Measurements from ENCODE around the gene CCDC158. TPM values are rescaled to one million over a fixed set of nuclear protein-coding genes. Genes with fewer than 3 reads are reported as not detected.

CCDC158 gene
- total and polyA plus RNA-seq, 10 of the 15 experiments (the other 5 are each of a cell fraction or from before 2014, with no cell fraction given): not detected

- FAIRE-seq (no peak), ATAC-seq (no peak), DNase-seq (ENCODE audit: low read depth, low spot score) (no peak)
- ChIA-PET RAD21 (ENCODE audit: unreplicated experiment) (no interaction called here), SMC1A (ENCODE audit: uncharacterized antibody, unreplicated experiment) (no interaction called here), CTCF (interaction anchor here (1.0 kb wide), 1 partner anchor 11 kb away, joined by 3 read pairs; no protein-coding TSS in a partner anchor), POLR2A (no interaction called here)
- H3K36me3 ChIP-seq (ENCODE audit: control insufficient read depth in 2 of 2, insufficient read depth in 2 of 2, low read length in 1 of 2): no peaks in the 10 kb centered on the region
- peaks cover 4 to 8% of the 10 kb centered on the region in 2 experiments; a peak in 3 of 4 replicates for H3K27me3 ChIP-seq (replicated peaks in 1 of 2; ENCODE audit: control insufficient read depth in 2 of 2, insufficient read depth in 2 of 2, low read length in 1 of 2)
- H4K20me1 ChIP-seq (ENCODE audit: control insufficient read depth, insufficient read depth): no peaks in the 10 kb centered on the region
- no peaks in the 10 kb centered on the region for H3K9me3 ChIP-seq (replicated peaks; ENCODE audit: control insufficient read depth, insufficient read depth, low read length)
- no peaks in the 10 kb centered on the region for H3K4me1 ChIP-seq (ENCODE audit: control insufficient read depth, insufficient read depth, low read length)
- no TSS peak for BruUV-seq (replicated peaks)
- 27% methylated on average over 4 of the region's 4 CpGs for WGBS (ENCODE audit: insufficient coverage, insufficient replicate concordance, low lambda C conversion rate, missing lambda C conversion rate)
- TF ChIP-seq CBX5 (IDR thresholded peaks at IDR 0.05; ENCODE audit: low read depth) (no peak), ZNF207 (IDR thresholded peaks at IDR 0.05; ENCODE audit: borderline replicate concordance) (no peak), SMAD1 (IDR thresholded peaks at IDR 0.05; ENCODE audit: low read depth, partially characterized antibody) (no peak)
- in situ Hi-C loops (cut with MboI): no loop called here
- H3K27ac ChIP-seq (ENCODE audit: control insufficient read depth, insufficient read depth): no peak overlapping the region
- H3K9ac ChIP-seq (ENCODE audit: control insufficient read depth, insufficient read depth, low read length): no peak overlapping the region
- no peaks in the 10 kb centered on the region for H3K79me2 ChIP-seq (ENCODE audit: control insufficient read depth, insufficient read depth, low read length)
- intact Hi-C loops (cut with micrococcal nuclease; ENCODE audit: unreplicated experiment): no loop called here
- H3K4me3 ChIP-seq: no peak overlapping the region
- no peak overlapping the region for H2AFZ ChIP-seq (ENCODE audit: control insufficient read depth, low read depth, low read length)
- no peak overlapping the region for H3K4me2 ChIP-seq (ENCODE audit: control insufficient read depth, insufficient read depth)
These were observed 54.2 kb downstream of the CCDC158 start for GRCh38 chr4:76366737-76367136.

- peaks cover 4 to 8% of the 10 kb centered on the region in 2 experiments; a peak in 3 of 4 replicates for H3K27me3 ChIP-seq (replicated peaks in 1 of 2; ENCODE audit: control insufficient read depth in 2 of 2, insufficient read depth in 2 of 2, low read length in 1 of 2)
- BruUV-seq (replicated peaks): no TSS peak
- ATAC-seq (no peak), FAIRE-seq (no peak), DNase-seq (ENCODE audit: low read depth, low spot score) (no peak)
- ChIA-PET CTCF (interaction anchor here (1.4 kb wide), 1 partner anchor 12 kb away, joined by 5 read pairs; no protein-coding TSS in a partner anchor), POLR2A (no interaction called here), RAD21 (ENCODE audit: unreplicated experiment) (no interaction called here), SMC1A (ENCODE audit: uncharacterized antibody, unreplicated experiment) (interaction anchor here (1.1 kb wide), 1 partner anchor 185 kb away, joined by 3 read pairs; no protein-coding TSS in a partner anchor)
- no peak overlapping the region for H3K4me2 ChIP-seq (ENCODE audit: control insufficient read depth, insufficient read depth)
- H3K4me3 ChIP-seq: no peak overlapping the region
- no peaks in the 10 kb centered on the region; the same call in 2 of the 3 replicates for H3K9me3 ChIP-seq (replicated peaks; ENCODE audit: control insufficient read depth, insufficient read depth, low read length)
- no peak overlapping the region for H3K9ac ChIP-seq (ENCODE audit: control insufficient read depth, insufficient read depth, low read length)
- H3K4me1 ChIP-seq (ENCODE audit: control insufficient read depth, insufficient read depth, low read length): no peaks in the 10 kb centered on the region
- H4K20me1 ChIP-seq (ENCODE audit: control insufficient read depth, insufficient read depth): no peaks in the 10 kb centered on the region
- no peaks in the 10 kb centered on the region for H3K79me2 ChIP-seq (ENCODE audit: control insufficient read depth, insufficient read depth, low read length)
- no peak overlapping the region for H3K27ac ChIP-seq (ENCODE audit: control insufficient read depth, insufficient read depth)
- H2AFZ ChIP-seq (ENCODE audit: control insufficient read depth, low read depth, low read length): no peak overlapping the region
- intact Hi-C loops (cut with micrococcal nuclease; ENCODE audit: unreplicated experiment) (no loop called here), in situ Hi-C loops (cut with MboI) (no loop called here)
- no peaks in the 10 kb centered on the region for H3K36me3 ChIP-seq (ENCODE audit: control insufficient read depth in 2 of 2, insufficient read depth in 2 of 2, low read length in 1 of 2)
- WGBS (ENCODE audit: insufficient coverage, insufficient replicate concordance, low lambda C conversion rate, missing lambda C conversion rate): 40% methylated on average over 3 of the region's 3 CpGs
- no peak for TF ChIP-seq TAF1 (IDR thresholded peaks at IDR 0.05; ENCODE audit: borderline replicate concordance, low read depth, low read length)
- TF ChIP-seq CBX5 (IDR thresholded peaks at IDR 0.05; ENCODE audit: low read depth): no peak
- TF ChIP-seq, protein P1, sequence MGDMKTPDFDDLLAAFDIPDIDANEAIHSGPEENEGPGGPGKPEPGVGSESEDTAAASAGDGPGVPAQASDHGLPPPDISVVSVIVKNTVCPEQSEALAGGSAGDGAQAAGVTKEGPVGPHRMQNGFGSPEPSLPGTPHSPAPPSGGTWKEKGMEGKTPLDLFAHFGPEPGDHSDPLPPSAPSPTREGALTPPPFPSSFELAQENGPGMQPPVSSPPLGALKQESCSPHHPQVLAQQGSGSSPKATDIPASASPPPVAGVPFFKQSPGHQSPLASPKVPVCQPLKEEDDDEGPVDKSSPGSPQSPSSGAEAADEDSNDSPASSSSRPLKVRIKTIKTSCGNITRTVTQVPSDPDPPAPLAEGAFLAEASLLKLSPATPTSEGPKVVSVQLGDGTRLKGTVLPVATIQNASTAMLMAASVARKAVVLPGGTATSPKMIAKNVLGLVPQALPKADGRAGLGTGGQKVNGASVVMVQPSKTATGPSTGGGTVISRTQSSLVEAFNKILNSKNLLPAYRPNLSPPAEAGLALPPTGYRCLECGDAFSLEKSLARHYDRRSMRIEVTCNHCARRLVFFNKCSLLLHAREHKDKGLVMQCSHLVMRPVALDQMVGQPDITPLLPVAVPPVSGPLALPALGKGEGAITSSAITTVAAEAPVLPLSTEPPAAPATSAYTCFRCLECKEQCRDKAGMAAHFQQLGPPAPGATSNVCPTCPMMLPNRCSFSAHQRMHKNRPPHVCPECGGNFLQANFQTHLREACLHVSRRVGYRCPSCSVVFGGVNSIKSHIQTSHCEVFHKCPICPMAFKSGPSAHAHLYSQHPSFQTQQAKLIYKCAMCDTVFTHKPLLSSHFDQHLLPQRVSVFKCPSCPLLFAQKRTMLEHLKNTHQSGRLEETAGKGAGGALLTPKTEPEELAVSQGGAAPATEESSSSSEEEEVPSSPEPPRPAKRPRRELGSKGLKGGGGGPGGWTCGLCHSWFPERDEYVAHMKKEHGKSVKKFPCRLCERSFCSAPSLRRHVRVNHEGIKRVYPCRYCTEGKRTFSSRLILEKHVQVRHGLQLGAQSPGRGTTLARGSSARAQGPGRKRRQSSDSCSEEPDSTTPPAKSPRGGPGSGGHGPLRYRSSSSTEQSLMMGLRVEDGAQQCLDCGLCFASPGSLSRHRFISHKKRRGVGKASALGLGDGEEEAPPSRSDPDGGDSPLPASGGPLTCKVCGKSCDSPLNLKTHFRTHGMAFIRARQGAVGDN (IDR thresholded peaks at IDR 0.05): no peak
- TF ChIP-seq IKZF1 (conservative IDR thresholded peaks at IDR 0.05): no peak
- TF ChIP-seq ZNF207 (IDR thresholded peaks at IDR 0.05; ENCODE audit: borderline replicate concordance): no peak
- no peak for TF ChIP-seq ZZZ3 (IDR thresholded peaks at IDR 0.05; ENCODE audit: control insufficient read depth, insufficient read length, low read depth)
- no peak for TF ChIP-seq HDGF (IDR thresholded peaks at IDR 0.05)
- TF ChIP-seq, protein P2, sequence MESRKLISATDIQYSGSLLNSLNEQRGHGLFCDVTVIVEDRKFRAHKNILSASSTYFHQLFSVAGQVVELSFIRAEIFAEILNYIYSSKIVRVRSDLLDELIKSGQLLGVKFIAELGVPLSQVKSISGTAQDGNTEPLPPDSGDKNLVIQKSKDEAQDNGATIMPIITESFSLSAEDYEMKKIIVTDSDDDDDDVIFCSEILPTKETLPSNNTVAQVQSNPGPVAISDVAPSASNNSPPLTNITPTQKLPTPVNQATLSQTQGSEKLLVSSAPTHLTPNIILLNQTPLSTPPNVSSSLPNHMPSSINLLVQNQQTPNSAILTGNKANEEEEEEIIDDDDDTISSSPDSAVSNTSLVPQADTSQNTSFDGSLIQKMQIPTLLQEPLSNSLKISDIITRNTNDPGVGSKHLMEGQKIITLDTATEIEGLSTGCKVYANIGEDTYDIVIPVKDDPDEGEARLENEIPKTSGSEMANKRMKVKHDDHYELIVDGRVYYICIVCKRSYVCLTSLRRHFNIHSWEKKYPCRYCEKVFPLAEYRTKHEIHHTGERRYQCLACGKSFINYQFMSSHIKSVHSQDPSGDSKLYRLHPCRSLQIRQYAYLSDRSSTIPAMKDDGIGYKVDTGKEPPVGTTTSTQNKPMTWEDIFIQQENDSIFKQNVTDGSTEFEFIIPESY (IDR thresholded peaks at IDR 0.05): no peak
- no peak for TF ChIP-seq ZNF622 (IDR thresholded peaks at IDR 0.05)
- TF ChIP-seq SIN3A (IDR thresholded peaks at IDR 0.05; ENCODE audit: low read depth, low read length): no peak
- TF ChIP-seq NR2C1 (IDR thresholded peaks at IDR 0.05): no peak
These were observed 55.3 kb downstream of the CCDC158 start for GRCh38 chr4:76365636-76366035.

Measured in GM12878 (cell line).